BJ (cell line): ENCODE results near the gene SAMD4B. TPM values are rescaled to one million over a fixed set of nuclear protein-coding genes. Genes with fewer than 3 reads are reported as not detected.

Experiments used
- CTCF ChIA-PET: fragments of 350-600 bp; formaldehyde crosslinking; extraction: SDS; loops from one replicate; lab custom pipeline; 2021; ENCODE audit warnings: antibody characterized with exemption, inconsistent platforms; lab: Yijun Ruan, JAX
- POLR2A ChIA-PET: fragments of 300-600 bp; sonication (Branson Sonifier 250); formaldehyde crosslinking; extraction: SDS; loops from one replicate; lab custom pipeline; 2021; ENCODE audit warnings: antibody characterized with exemption; lab: Charles Lee
- DNase-seq: peaks from one replicate; pipeline ENCODE4 v3.0.0-alpha.2; 2011; ENCODE audit warnings: low read depth
- H3K27me3 ChIP-seq: 2 replicates; pipeline ENCODE4 v1.6.0; 2011; ENCODE audit warnings: low read length; ENCODE audit not compliant: control insufficient read depth, insufficient read depth
- H3K36me3 ChIP-seq: 2 replicates; pipeline ENCODE4 v1.5.1; 2011; ENCODE audit warnings: low read length; ENCODE audit not compliant: control insufficient read depth, insufficient read depth
- H3K4me3 ChIP-seq: 2 replicates; pipeline ENCODE4 v1.5.1; 2011; ENCODE audit warnings: low read depth, mild to moderate bottlenecking, control low read depth, low read length
- polyA plus RNA-seq: library from polyadenylated mRNA; depleted of rRNA; stranded (reverse); fragments of >200 nt; gene quantifications from 2 replicates; pipeline ENCODE4 v1.2.3, GENCODE V29; 2011
- TF ChIP-seq, protein P1 (sequence below): IDR thresholded peaks from 2 replicates; pipeline ENCODE4 v1.5.1; 2011; ENCODE audit warnings: low read depth, mild to moderate bottlenecking, control low read depth, inconsistent platforms, low read length, moderate library complexity; ENCODE audit not compliant: insufficient read depth

The SAMD4B gene
- polyA plus RNA-seq, 1 experiment: 75.7 TPM

DNA sequence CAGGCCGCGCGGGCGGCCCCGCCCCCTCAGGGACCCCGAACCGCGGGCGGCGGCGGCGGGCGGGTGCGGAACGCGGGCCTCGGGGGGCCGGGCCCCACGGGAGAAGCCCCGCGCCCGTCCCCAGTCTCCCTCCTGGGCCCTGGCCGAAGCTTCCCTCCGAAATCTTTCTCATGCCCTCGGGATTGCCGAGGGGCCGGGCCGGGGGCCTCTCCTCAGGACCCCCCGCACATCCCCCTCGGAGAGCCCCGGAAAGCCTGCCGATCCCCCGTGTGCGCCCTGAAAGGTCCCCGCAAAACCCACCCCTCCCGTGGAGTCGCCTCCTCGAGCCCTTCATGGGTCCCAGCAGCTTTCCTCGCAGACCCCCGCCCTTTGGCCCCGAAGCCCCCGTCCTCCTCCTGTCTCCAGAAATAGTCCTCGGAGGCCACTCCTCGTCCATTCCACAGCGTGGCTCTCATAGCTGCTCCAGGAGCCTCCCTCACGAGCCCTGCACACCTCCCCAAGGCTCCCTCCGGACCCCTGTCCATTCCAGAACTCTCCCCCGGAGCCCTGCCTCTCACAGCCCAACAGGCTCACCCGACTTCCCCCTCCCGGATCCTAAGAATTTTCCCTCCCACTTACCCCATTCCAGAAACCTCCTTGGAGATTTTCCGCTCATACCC lies 555 bp downstream of the SAMD4B start:
- Histone ChIP-seq H3K27me3 (no peaks in the 10 kb centered on the region), H3K36me3 (0 out of 2 replicates have a peak, but pooled peaks cover 1% of the 10 kb centered on the region), H3K4me3 (peak overlapping the region; percentile 94)
- ChIA-PET POLR2A (interaction anchor here (0.5 to 1.3 kb wide), 2 partner anchors 93 to 819 kb away, joined by 3 to 11 read pairs; partner anchors contain the start of gene RPS16), CTCF (interaction anchor here (0.6 to 2.4 kb wide), 10 partner anchors 8 to 221 kb away, joined by 3 to 11 read pairs (median 5); partner anchors contain the start of genes MED29 and PAF1)
- no peak for DNase-seq
- TF ChIP-seq, protein P1, sequence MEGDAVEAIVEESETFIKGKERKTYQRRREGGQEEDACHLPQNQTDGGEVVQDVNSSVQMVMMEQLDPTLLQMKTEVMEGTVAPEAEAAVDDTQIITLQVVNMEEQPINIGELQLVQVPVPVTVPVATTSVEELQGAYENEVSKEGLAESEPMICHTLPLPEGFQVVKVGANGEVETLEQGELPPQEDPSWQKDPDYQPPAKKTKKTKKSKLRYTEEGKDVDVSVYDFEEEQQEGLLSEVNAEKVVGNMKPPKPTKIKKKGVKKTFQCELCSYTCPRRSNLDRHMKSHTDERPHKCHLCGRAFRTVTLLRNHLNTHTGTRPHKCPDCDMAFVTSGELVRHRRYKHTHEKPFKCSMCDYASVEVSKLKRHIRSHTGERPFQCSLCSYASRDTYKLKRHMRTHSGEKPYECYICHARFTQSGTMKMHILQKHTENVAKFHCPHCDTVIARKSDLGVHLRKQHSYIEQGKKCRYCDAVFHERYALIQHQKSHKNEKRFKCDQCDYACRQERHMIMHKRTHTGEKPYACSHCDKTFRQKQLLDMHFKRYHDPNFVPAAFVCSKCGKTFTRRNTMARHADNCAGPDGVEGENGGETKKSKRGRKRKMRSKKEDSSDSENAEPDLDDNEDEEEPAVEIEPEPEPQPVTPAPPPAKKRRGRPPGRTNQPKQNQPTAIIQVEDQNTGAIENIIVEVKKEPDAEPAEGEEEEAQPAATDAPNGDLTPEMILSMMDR: no peak

DNA sequence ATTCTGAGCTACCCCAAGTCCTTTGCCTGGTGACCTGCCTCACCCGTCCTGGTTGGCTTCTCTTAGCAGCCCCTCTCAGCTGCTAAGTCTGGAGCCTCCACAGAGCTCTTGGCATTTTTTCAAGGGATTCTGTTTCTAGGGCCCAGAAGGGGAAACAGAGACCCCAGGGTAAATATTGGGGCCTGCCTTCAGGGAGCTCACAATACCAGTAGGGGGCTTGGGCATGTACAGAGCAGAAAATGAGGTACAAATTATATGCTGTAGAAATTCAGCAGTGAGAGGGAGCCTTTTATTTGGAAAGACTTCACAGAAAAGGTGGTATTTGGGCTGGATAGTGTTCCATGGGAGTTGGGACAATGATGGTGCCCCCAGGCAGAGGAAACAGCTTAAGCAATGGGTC lies 3.7 kb downstream of the SAMD4B start:
- TF ChIP-seq, protein P1: peak; percentile 2; the same call in 1 of the 2 replicates
- Histone ChIP-seq H3K36me3 (peaks cover 7% of the 10 kb centered on the region), H3K27me3 (no peaks in the 10 kb centered on the region), H3K4me3 (no peak overlapping the region)
- ChIA-PET CTCF (interaction anchor here (0.6 to 1.3 kb wide), 5 partner anchors 9 to 65 kb away, joined by 3 to 4 read pairs (median 3); partner anchors contain the start of genes MED29 and PAF1), POLR2A (no interaction called here)
- no peak for DNase-seq

DNA sequence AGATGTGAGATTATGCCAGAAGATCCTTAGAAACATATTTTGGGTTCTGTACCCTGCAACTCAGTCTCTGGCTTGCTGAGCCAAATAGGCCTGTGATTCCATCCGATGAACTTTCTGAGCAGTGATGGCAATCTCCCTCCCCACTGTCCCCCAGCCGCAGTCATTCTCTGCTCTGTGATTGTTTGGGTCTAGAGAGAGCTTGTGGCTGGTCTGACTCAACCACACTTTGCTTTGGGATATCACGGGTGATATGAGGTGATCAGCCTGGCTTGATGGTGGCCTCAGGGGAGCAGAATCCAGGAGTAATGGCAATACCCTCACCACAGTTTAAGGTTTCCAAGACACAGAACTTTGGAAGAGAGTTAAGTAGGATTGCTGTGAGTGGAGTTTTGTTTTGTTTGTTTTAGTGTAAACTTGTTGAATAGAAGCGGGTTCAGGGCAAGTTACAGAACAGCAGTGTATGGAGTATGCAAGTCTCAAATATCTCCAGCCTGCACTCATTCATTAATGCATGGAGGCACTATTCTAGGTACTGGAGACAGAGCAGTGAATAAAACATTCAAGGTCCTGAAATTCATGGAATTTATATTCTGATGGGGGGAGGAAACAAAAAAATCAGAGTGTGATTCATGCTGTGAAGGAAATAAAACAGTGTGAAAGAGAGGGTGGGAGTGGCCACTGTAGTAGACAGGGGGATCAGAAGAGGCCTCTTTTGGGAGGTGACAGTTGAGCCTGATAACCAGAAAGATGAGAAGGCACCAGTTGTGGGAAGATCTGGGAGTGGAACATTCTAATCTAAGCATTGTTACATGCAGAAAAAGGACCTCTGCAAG lies 5.3 kb downstream of the SAMD4B start:
- DNase-seq: no peak
- TF ChIP-seq, protein P1: no peak
- ChIA-PET POLR2A (interaction anchor here (0.7 kb wide), 1 partner anchor 59 kb away, joined by 5 read pairs; no protein-coding TSS in a partner anchor), CTCF (interaction anchor here (0.6 to 0.7 kb wide), 2 partner anchors 9 to 71 kb away, joined by 3 read pairs; no protein-coding TSS in a partner anchor)
- no peaks in the 10 kb centered on the region for H3K27me3 ChIP-seq
- H3K4me3 ChIP-seq: no peak overlapping the region
- H3K36me3 ChIP-seq: peaks cover 11% of the 10 kb centered on the region

DNA sequence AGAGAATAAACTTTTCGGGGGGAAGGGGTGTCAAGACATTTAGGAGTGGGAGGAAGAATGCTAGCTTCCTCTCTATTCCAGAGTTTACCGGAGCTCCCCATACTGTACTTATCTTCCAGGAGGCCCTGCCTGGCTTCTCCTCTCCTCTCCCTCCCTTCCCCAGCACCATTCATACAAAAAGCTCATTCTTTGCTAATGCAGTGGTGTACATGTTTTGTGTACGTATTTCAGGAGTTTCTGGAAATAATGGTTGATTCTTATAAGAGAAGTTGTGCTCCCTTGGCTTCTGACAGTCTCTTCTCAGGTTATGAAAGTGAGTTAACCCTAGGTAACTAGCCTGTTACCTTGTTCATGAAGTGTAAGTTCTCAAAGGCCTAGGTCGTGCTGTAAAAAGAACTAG lies 7.1 kb downstream of the SAMD4B start:
- POLR2A ChIA-PET: no interaction called here
- Histone ChIP-seq H3K27me3 (no peaks in the 10 kb centered on the region), H3K36me3 (peaks cover 14% of the 10 kb centered on the region), H3K4me3 (no peak overlapping the region)
- CTCF ChIA-PET: no interaction called here
- DNase-seq: no peak
- TF ChIP-seq, protein P1: no peak

DNA sequence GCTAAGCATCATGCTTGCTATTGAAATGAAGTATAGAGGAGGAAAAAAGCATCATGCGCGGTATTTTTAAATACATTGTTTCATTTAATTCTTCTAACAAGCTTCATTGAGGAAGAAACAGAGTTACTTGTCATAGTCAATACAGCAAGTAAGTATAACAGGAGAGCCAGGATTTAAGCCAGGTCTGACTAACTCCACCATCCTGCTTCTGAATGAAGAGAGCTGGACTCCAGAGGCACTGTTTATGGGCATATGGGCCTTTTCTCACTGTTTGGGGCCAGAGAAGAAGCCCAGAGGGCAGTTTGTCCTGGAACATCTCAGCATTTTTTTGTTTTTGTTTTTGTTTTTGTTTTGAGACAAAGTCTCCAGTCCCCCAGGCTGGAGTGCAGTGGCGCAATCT lies 7.9 kb downstream of the SAMD4B start:
- H3K4me3 ChIP-seq: no peak overlapping the region
- peaks cover 14% of the 10 kb centered on the region for H3K36me3 ChIP-seq
- no peaks in the 10 kb centered on the region for H3K27me3 ChIP-seq
- ChIA-PET POLR2A (no interaction called here), CTCF (interaction anchor here (0.9 to 1.5 kb wide), 5 partner anchors 8 to 240 kb away, joined by 3 to 6 read pairs (median 3); partner anchors contain the start of gene SAMD4B)
- DNase-seq: no peak
- TF ChIP-seq, protein P1: no peak
